Chondrocyte (in vitro differentiated cells): ENCODE results near the gene AMDHD2. TPM values are rescaled to one million over a fixed set of nuclear protein-coding genes. Genes with fewer than 3 reads are reported as not detected.

Experiments
- DNase-seq: peaks from one replicate; pipeline ENCODE4 v3.0.0; 2021; ENCODE audit warnings: mixed read lengths, low spot score
- H3K27ac Mint-ChIP-seq: one replicate; pipeline ENCODE4 v1.8.0; 2021; ENCODE audit warnings: mild to moderate bottlenecking, moderate library complexity, mixed read lengths; ENCODE audit not compliant: unreplicated experiment
- H3K27me3 Mint-ChIP-seq: 2 replicates; pipeline ENCODE4 v1.8.0; 2021; ENCODE audit warnings: low read depth, mixed read lengths
- H3K36me3 Mint-ChIP-seq: 2 replicates; pipeline ENCODE4 v1.8.0; 2021; ENCODE audit warnings: low read depth, mixed read lengths
- H3K4me1 Mint-ChIP-seq: 2 replicates; pipeline ENCODE4 v1.8.0; 2021; ENCODE audit warnings: low read depth, mild to moderate bottlenecking, mixed read lengths
- H3K4me3 Mint-ChIP-seq: one replicate; pipeline ENCODE4 v1.8.0; 2021; ENCODE audit warnings: mild to moderate bottlenecking, moderate library complexity, mixed read lengths; ENCODE audit not compliant: unreplicated experiment
- H3K9me3 Mint-ChIP-seq: 2 replicates; pipeline ENCODE4 v1.8.0; 2021; ENCODE audit warnings: low read depth, mixed read lengths
- total RNA-seq: library from RNA; stranded (reverse); gene quantifications from 3 replicates; pipeline ENCODE4 v1.2.1, GENCODE V29; 2021
- TF ChIP-seq, protein P1 (sequence below): fragments of 200-600 bp; sonication (generic); IDR thresholded peaks from 2 replicates; pipeline ENCODE4 v1.5.0; 2021; ENCODE audit warnings: antibody characterized with exemption, mild to moderate bottlenecking, moderate library complexity

The AMDHD2 gene
- total RNA-seq, 1 donor from 2014 or later = 37.0 TPM

DNA sequence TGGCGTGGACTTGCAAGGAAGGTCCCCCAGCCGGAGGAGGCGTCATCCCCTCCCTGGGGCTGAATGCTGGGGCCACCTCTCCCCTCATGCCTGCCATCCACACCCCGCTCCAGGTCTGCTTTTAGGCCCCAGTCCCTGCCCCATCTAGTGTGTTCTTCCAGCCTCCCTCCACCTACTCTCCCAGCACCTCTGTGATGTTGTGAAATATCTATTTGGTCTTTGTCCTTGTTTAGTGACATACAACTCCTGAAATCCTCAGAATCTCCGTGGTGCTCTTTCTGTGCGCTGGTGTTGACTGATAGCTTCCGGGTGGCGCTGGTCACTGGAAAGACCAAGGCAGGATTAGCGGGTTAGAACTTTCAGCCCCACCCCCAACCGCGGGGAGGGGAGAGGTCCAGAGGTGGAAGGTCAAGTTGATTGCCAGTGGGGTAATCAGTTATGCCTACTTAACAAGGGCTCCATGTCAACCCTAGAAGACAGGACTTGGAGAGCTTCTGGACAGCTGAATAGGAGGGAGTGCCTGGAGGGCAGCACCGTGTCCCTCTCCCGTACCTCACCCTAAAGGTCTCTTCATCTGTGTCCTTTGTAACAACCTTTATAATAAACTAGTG, 35.2 kb upstream of the AMDHD2 start:
- Mint-ChIP-seq H3K4me1 (peaks cover 14% of the 10 kb centered on the region), H3K27ac (no peak overlapping the region), H3K36me3 (peaks cover 3% of the 10 kb centered on the region), H3K27me3 (no peaks in the 10 kb centered on the region), H3K9me3 (no peaks in the 10 kb centered on the region), H3K4me3 (no peak overlapping the region)
- no peak for DNase-seq
- TF ChIP-seq, protein P1, sequence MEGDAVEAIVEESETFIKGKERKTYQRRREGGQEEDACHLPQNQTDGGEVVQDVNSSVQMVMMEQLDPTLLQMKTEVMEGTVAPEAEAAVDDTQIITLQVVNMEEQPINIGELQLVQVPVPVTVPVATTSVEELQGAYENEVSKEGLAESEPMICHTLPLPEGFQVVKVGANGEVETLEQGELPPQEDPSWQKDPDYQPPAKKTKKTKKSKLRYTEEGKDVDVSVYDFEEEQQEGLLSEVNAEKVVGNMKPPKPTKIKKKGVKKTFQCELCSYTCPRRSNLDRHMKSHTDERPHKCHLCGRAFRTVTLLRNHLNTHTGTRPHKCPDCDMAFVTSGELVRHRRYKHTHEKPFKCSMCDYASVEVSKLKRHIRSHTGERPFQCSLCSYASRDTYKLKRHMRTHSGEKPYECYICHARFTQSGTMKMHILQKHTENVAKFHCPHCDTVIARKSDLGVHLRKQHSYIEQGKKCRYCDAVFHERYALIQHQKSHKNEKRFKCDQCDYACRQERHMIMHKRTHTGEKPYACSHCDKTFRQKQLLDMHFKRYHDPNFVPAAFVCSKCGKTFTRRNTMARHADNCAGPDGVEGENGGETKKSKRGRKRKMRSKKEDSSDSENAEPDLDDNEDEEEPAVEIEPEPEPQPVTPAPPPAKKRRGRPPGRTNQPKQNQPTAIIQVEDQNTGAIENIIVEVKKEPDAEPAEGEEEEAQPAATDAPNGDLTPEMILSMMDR = no peak

DNA sequence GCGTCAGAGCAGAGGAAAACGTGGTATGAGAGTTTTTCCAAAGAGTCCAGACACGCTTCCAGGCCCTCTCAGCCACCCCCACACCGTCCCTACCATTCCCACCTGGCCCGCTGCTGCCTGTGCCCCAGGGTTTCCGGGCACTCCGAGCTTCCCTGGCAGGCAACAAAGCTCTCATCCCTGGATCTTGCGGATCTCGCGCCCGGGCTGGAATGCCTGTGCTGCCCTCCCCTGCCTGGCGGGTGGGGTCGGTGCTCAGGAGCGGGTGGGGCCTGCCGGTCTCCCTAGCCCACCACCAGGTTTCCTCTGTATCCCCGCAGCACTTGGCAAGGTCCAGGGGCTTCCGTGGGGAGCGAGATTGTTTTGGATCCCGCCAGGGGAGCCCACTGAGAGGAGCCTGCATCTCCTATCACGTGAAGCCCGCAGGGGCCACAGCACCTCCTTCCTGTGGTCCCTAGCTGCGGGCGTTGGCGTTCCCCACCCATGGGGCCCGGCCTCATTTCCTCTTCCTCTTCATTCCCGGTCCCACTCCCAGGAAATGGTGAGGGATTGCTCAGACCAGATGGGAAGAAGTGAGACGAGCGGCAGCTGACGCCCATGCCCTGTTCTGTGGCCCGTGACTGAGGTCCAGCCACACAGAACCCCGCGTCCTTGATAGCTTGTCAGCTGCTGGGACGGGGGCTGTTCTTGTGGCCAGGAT, 34.2 kb upstream of the AMDHD2 start:
- H3K4me1 Mint-ChIP-seq = peaks cover 14% of the 10 kb centered on the region
- DNase-seq = no peak
- H3K27me3 Mint-ChIP-seq = no peaks in the 10 kb centered on the region
- peaks cover 3% of the 10 kb centered on the region for H3K36me3 Mint-ChIP-seq
- no peaks in the 10 kb centered on the region for H3K9me3 Mint-ChIP-seq
- TF ChIP-seq, protein P1 = no peak
- H3K27ac Mint-ChIP-seq = no peak overlapping the region
- H3K4me3 Mint-ChIP-seq = no peak overlapping the region

DNA sequence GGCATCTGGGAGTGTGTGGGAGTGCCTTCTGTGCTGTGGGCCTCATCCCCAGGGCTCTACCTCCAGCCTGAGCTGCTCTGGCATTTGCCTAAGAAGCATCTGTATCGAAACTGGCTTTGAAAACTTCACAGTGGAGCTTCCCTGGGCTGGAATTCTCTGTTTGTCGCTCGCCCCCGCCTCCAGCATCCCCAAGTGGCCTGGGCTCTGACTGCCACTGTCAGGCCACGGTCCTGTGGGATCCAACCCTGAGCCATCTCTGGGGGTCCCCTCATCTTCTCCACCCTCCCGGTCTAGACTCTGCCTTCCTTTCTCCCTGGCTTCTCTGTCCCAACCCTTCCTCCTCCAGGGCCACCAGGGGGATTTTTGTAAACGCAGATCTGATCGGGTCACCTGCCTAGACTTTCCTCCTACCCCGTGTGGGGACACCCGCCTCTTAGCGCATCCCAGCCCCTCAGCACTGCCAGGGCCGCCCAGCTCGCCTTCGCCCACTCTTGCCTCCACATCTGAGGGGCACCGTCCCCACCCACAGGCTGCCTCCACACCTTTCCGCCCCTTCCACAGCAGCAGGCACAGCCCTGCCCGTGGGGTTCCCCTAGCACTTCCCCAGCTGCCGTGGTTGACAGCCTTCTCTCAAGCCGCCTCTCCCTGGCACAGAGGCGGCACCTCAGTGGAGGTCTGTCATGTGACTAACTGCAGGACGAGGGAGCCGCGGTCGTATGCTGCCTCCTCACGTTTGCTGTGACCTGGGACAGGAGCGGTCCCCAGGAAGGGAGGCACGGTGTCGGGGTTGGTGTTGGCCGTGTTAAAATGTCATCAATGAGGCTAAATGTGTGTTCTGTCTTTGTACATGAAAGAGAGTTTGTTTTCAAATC, 33.3 kb upstream of the AMDHD2 start:
- Mint-ChIP-seq H3K27ac (peak overlapping the region; percentile 67), H3K9me3 (no peaks in the 10 kb centered on the region), H3K4me1 (peaks cover 14% of the 10 kb centered on the region), H3K36me3 (peaks cover 3% of the 10 kb centered on the region), H3K27me3 (no peaks in the 10 kb centered on the region), H3K4me3 (no peak overlapping the region)
- DNase-seq = peak; percentile 89
- TF ChIP-seq, protein P1 = peak; percentile 48

DNA sequence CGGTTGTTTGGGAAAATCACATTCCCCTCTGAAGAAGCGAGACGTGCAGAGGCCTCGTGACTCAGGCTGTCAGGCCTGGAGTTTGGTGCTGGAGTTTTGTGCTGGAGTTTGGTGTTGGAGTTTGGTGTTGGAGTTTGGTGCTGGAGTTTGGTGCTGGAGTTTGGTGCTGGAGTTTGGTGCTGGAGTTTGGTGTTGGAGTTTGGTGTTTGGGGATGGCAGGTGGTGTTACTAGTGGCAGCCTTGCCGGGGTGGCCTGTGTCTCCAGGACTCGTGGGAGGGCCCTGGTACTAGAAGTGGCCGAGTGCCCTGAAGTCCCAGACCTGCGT, 32.7 kb upstream of the AMDHD2 start:
- peaks cover 3% of the 10 kb centered on the region for H3K36me3 Mint-ChIP-seq
- DNase-seq = no peak
- H3K4me3 Mint-ChIP-seq = no peak overlapping the region
- peaks cover 14% of the 10 kb centered on the region for H3K4me1 Mint-ChIP-seq
- TF ChIP-seq, protein P1 = no peak
- peak overlapping the region; percentile 67 for H3K27ac Mint-ChIP-seq
- no peaks in the 10 kb centered on the region for H3K27me3 Mint-ChIP-seq
- no peaks in the 10 kb centered on the region for H3K9me3 Mint-ChIP-seq

DNA sequence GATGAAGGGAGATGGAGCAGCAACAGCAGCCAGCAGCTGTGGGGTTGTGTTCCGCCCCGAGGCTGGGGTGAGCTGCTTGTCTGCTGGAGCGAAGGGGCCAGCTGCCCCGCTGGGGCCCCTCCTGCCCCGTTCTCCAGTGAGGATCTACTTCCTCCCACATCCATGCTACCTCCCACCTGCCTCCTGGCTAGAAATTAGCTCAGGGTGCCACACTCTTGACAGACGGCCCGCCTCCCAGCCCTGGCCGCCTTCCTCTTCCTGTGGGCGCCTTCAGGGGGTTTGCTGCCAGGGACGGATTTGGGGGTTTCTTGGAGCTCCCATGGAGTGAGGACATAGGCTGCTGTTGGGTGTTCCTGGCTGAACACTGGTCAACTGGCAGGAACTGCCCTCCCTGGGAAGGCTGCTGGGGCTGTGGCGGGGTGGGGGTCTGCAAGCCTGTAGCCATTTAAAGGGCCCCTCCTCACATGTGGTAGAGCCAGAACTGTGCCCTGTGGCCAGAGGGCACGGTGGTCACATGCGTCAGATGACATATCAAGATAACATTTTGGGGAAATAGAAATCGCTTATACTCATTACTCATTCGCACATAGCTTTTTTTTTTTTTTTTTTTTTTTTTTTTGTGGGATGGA, 32.2 kb upstream of the AMDHD2 start:
- Mint-ChIP-seq H3K27me3 (no peaks in the 10 kb centered on the region), H3K4me3 (no peak overlapping the region), H3K27ac (no peak overlapping the region), H3K4me1 (peaks cover 9% of the 10 kb centered on the region), H3K9me3 (no peaks in the 10 kb centered on the region), H3K36me3 (peaks cover 3% of the 10 kb centered on the region)
- no peak for DNase-seq
- TF ChIP-seq, protein P1 = no peak
